GM12873 (cell line): ENCODE measurements around the gene FGF11.

Experiments
- CTCF ChIP-seq: IDR thresholded peaks from 2 replicates; pipeline ENCODE4 v1.5.1; 2012; ENCODE audit warnings: low read depth, mild to moderate bottlenecking, moderate library complexity, low read length, control low read depth; ENCODE audit not compliant: insufficient read depth; ENCODE audit errors: missing control alignments

FGF11 gene

GRCh38 chr17:7406235-7406825 lies 33.0 kb upstream of the FGF11 start:
- no peak for TF ChIP-seq CTCF

GRCh38 chr17:7407082-7407481 lies 32.2 kb upstream of the FGF11 start:
- TF ChIP-seq CTCF, result no peak

- no peak for TF ChIP-seq CTCF
These were observed 31.6 kb upstream of the FGF11 start, which contains the start of gene NLGN2 for GRCh38 chr17:7407485-7408251. NLGN2 (plus strand) TSS chr17:7407845; CDS start chr17:7408256, 411 bp downstream.

- no peak for TF ChIP-seq CTCF
These were observed 31.0 kb upstream of the FGF11 start for GRCh38 chr17:7408252-7408727.

GRCh38 chr17:7408863-7409262 lies 30.4 kb upstream of the FGF11 start:
- TF ChIP-seq CTCF, result no peak

- TF ChIP-seq CTCF, result no peak
These were observed 29.6 kb upstream of the FGF11 start for GRCh38 chr17:7409716-7410115.

- no peak for TF ChIP-seq CTCF
These were observed 28.5 kb upstream of the FGF11 start for GRCh38 chr17:7410634-7411426.
